Measurements from ENCODE around the gene SOCS2.

SOCS2 gene

GRCh38 chr12:93587611-93588010, 15.1 kb downstream of the SOCS2 start:
- TF ChIP-seq CSDC2 (CRISPR knock-in tag; IDR thresholded peaks at IDR 0.05) (no peak), TCF4 (CRISPR knock-in tag; IDR thresholded peaks at IDR 0.05; ENCODE audit: borderline replicate concordance) (no peak), ZNF70 (CRISPR knock-in tag; IDR thresholded peaks at IDR 0.05) (no peak), ZNF565 (CRISPR knock-in tag; conservative IDR thresholded peaks at IDR 0.05; ENCODE audit: low read depth) (no peak), ZC3H10 (CRISPR knock-in tag; IDR thresholded peaks at IDR 0.05) (no peak), ESRRG (CRISPR knock-in tag; IDR thresholded peaks at IDR 0.05) (no peak), TSHZ2 (CRISPR knock-in tag; IDR thresholded peaks at IDR 0.05) (no peak), SNAI2 (CRISPR knock-in tag; IDR thresholded peaks at IDR 0.05) (no peak), OSR1 (CRISPR knock-in tag; IDR thresholded peaks at IDR 0.05) (no peak), GLIS3 (CRISPR knock-in tag; IDR thresholded peaks at IDR 0.05) (no peak), POU6F1 (CRISPR knock-in tag; IDR thresholded peaks at IDR 0.05; ENCODE audit: borderline replicate concordance, low read depth) (no peak), TOX (CRISPR knock-in tag; IDR thresholded peaks at IDR 0.05; ENCODE audit: borderline replicate concordance) (no peak), CREB5 (CRISPR knock-in tag; IDR thresholded peaks at IDR 0.05; ENCODE audit: low read depth) (no peak), ZFP30 (CRISPR knock-in tag; IDR thresholded peaks at IDR 0.05) (no peak), ZFP3 (CRISPR knock-in tag; IDR thresholded peaks at IDR 0.05) (no peak), RARB (CRISPR knock-in tag; IDR thresholded peaks at IDR 0.05) (no peak), CSRNP3 (CRISPR knock-in tag; IDR thresholded peaks at IDR 0.05) (no peak)

GRCh38 chr12:93589081-93589480, 16.6 kb downstream of the SOCS2 start:
- ATAC-seq: no peak
- TF ChIP-seq TOX (CRISPR knock-in tag; IDR thresholded peaks at IDR 0.05; ENCODE audit: borderline replicate concordance) (no peak), POU6F1 (CRISPR knock-in tag; IDR thresholded peaks at IDR 0.05; ENCODE audit: borderline replicate concordance, low read depth) (no peak), ZNF8 (CRISPR knock-in tag; IDR thresholded peaks at IDR 0.05) (no peak), CREB5 (CRISPR knock-in tag; IDR thresholded peaks at IDR 0.05; ENCODE audit: low read depth) (no peak), PPARA (CRISPR knock-in tag; IDR thresholded peaks at IDR 0.05; ENCODE audit: borderline replicate concordance) (no peak), PATZ1 (CRISPR knock-in tag; IDR thresholded peaks at IDR 0.05; ENCODE audit: borderline replicate concordance) (no peak), ISL1 (CRISPR knock-in tag; IDR thresholded peaks at IDR 0.05) (no peak), GLIS3 (CRISPR knock-in tag; IDR thresholded peaks at IDR 0.05) (no peak), SNAI2 (CRISPR knock-in tag; IDR thresholded peaks at IDR 0.05) (no peak)

More at GRCh38 chr12:93587611-93588010, 15.1 kb downstream of the SOCS2 start:
- ATAC-seq: no peak
